T-helper 2 cell treated with Interferon-gamma antibody and Interleukin-4, amounts not matched to agents 5 μg/mL and 100 μg/mL, for 36 hours (primary cell): ENCODE measurements around the gene RDH11.

Experiments
- DNase-seq: peaks from one replicate; pipeline ENCODE4 v3.0.0; 2021; ENCODE audit warnings: low spot score
- H3K27ac Mint-ChIP-seq: one replicate; pipeline ENCODE4 v1.8.0; 2021; ENCODE audit warnings: mild to moderate bottlenecking, mixed read lengths
- H3K27me3 Mint-ChIP-seq: one replicate; pipeline ENCODE4 v1.8.0; 2021; ENCODE audit warnings: low read depth, mixed read lengths
- H3K36me3 Mint-ChIP-seq: one replicate; pipeline ENCODE4 v1.8.0; 2021; ENCODE audit warnings: low read depth, mixed read lengths
- H3K4me1 Mint-ChIP-seq: one replicate; pipeline ENCODE4 v1.8.0; 2021; ENCODE audit warnings: low read depth, mixed read lengths
- H3K4me3 Mint-ChIP-seq: one replicate; pipeline ENCODE4 v1.8.0; 2022; ENCODE audit warnings: mild to moderate bottlenecking, moderate library complexity, mixed read lengths
- H3K9me3 Mint-ChIP-seq: one replicate; pipeline ENCODE4 v1.8.0; 2021; ENCODE audit warnings: mixed read lengths

RDH11 gene

DNA sequence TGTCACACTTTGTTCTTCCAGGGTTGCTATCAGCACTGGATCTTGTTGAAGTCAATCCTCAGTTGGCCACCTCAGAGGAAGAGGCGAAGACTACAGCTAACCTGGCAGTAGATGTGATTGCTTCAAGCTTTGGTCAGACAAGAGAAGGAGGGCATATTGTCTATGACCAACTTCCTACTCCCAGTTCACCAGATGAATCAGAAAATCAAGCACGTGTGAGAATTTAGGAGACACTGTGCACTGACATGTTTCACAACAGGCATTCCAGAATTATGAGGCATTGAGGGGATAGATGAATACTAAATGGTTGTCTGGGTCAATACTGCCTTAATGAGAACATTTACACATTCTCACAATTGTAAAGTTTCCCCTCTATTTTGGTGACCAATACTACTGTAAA, 44.9 kb downstream of the RDH11 start:
- Mint-ChIP-seq H3K27ac (no peak overlapping the region), H3K4me3 (no peak overlapping the region), H3K27me3 (no peaks in the 10 kb centered on the region), H3K4me1 (peaks cover 4% of the 10 kb centered on the region), H3K36me3 (peaks cover 57% of the 10 kb centered on the region), H3K9me3 (no peaks in the 10 kb centered on the region)
- DNase-seq: no peak

GRCh38 chr14:67650151-67650550, 45.4 kb downstream of the RDH11 start:
- H3K27me3 Mint-ChIP-seq: no peaks in the 10 kb centered on the region

DNA sequence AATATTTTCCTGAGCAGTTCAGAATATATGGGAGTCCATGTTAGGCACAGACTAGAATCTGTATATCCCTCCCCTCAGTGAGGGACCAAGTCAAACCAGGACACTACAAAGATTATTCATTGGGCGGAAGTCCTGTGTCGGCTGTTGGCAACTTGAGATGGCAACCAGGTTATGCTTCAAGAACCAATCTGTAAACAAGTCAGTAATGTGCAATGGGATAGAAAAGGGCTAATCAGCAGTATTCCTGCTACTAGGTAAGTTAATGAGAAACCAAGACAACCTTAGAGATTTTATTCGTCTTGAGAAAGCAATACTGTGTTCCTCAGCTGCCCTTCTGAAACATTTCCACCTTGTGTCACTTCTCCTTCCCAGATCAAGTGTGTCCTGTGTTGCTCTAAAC, 49.4 kb downstream of the RDH11 start:
- H3K27ac Mint-ChIP-seq: no peak overlapping the region
- H3K27me3 Mint-ChIP-seq: no peaks in the 10 kb centered on the region
- peaks cover 50% of the 10 kb centered on the region for H3K36me3 Mint-ChIP-seq
- peaks cover 25% of the 10 kb centered on the region for H3K4me1 Mint-ChIP-seq
- H3K4me3 Mint-ChIP-seq: no peak overlapping the region
- no peak for DNase-seq
- H3K9me3 Mint-ChIP-seq: no peaks in the 10 kb centered on the region

More at GRCh38 chr14:67650151-67650550, 45.4 kb downstream of the RDH11 start:
- no peak for DNase-seq
- Mint-ChIP-seq H3K4me1 (peaks cover 4% of the 10 kb centered on the region), H3K27ac (no peak overlapping the region), H3K9me3 (no peaks in the 10 kb centered on the region), H3K4me3 (no peak overlapping the region), H3K36me3 (peaks cover 59% of the 10 kb centered on the region)

GRCh38 chr14:67645414-67645813, 50.1 kb downstream of the RDH11 start:
- Mint-ChIP-seq H3K27ac (no peak overlapping the region), H3K36me3 (peaks cover 44% of the 10 kb centered on the region), H3K4me3 (no peak overlapping the region)

DNA sequence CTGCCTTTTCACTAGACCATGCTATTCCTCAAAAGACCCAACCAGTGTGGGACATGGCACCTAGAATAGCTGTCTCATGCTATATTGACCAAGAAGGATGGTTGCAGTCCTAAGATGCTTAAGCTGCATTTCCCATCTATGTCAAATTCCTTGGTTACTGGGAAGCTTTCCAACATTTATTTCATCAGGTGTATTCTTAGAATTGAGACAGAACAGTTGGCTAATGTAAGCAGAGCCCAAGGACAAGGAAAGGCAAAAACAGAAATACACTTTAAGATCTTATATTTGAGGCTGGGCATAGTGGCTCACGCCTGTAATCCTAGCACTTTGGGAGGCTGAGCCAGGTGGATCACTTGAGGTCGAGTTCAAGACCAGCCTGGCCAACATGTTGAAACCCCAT, 51.1 kb downstream of the RDH11 start:
- no peak for DNase-seq
- H3K27me3 Mint-ChIP-seq: no peaks in the 10 kb centered on the region
- peaks cover 36% of the 10 kb centered on the region for H3K36me3 Mint-ChIP-seq
- peak overlapping the region; percentile 32 for H3K4me3 Mint-ChIP-seq
- no peaks in the 10 kb centered on the region for H3K9me3 Mint-ChIP-seq
- peaks cover 25% of the 10 kb centered on the region for H3K4me1 Mint-ChIP-seq
- H3K27ac Mint-ChIP-seq: no peak overlapping the region

More at GRCh38 chr14:67645414-67645813, 50.1 kb downstream of the RDH11 start:
- DNase-seq: no peak
- Mint-ChIP-seq H3K27me3 (no peaks in the 10 kb centered on the region), H3K9me3 (no peaks in the 10 kb centered on the region), H3K4me1 (peaks cover 25% of the 10 kb centered on the region)

DNA sequence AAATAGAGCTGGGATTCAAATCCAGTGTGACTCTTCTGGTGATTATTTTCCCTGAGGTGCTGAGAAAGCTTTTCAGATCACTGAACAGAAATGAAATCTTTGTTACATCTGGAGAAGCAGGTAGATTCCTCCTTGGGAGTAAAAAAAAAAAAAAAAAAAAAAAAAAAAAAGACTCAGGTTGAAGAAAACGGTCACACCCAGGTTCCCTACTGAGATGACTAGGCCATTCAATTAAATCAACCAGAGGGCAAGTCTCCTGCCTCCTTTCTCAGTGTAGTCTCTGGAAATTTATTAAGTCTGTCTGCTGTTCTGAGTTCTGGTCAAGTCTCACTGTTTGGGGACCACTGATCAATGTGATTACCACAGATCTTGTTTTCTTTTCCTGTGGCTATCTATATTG, 51.9 kb downstream of the RDH11 start:
- peaks cover 32% of the 10 kb centered on the region for H3K36me3 Mint-ChIP-seq
- H3K9me3 Mint-ChIP-seq: no peaks in the 10 kb centered on the region
- H3K27me3 Mint-ChIP-seq: no peaks in the 10 kb centered on the region
- peaks cover 25% of the 10 kb centered on the region for H3K4me1 Mint-ChIP-seq
- peak overlapping the region; percentile 32 for H3K4me3 Mint-ChIP-seq
- no peak for DNase-seq
- no peak overlapping the region for H3K27ac Mint-ChIP-seq

DNA sequence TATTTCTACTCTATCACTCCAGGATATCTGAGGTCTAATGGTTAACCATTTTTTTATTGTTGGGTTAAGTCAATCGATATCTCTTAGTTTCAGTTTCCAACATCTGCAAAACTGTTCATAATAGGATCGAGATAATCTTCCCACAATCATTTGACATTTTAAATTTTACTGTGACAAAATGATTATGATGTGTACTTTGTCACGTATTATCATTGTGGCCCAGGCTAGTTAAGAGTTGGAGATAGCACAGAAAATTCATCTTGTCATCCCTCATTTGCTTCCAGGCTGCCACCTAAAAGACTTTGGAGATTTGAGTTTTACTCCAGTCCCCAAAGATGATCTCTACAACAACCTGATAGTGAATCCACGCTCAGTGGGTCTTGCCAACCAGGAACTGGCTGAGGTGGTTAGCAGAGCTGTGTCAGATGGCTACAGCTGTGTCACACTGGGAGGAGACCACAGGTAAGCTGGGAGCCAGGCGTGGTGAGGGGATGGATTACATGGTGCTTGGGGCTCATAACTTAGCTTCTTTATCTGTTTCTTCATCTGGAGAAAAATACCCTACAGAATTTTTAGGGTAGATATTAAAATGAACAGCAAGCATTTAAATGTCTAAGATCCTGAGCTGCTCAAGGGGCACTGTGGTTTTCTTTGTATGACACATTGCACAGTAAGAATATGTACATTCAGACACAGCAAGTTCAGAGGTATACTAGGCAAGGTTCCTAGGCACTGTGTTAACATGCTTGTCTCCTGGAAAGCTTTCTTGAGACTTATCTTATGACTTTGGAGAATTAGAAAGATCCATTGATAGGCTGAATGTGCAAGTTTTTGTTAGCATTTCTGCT, 53.4 kb downstream of the RDH11 start:
- H3K27me3 Mint-ChIP-seq: no peaks in the 10 kb centered on the region
- H3K4me1 Mint-ChIP-seq: peaks cover 25% of the 10 kb centered on the region
- H3K36me3 Mint-ChIP-seq: peaks cover 27% of the 10 kb centered on the region
- DNase-seq: peak; percentile 59
- H3K9me3 Mint-ChIP-seq: no peaks in the 10 kb centered on the region
- H3K27ac Mint-ChIP-seq: peak overlapping the region; percentile 70
- H3K4me3 Mint-ChIP-seq: peak overlapping the region; percentile 64

- no peak overlapping the region for H3K27ac Mint-ChIP-seq
- H3K9me3 Mint-ChIP-seq: no peaks in the 10 kb centered on the region
- DNase-seq: no peak
- no peak overlapping the region for H3K4me3 Mint-ChIP-seq
- H3K4me1 Mint-ChIP-seq: peaks cover 23% of the 10 kb centered on the region
- peaks cover 21% of the 10 kb centered on the region for H3K36me3 Mint-ChIP-seq
- H3K27me3 Mint-ChIP-seq: no peaks in the 10 kb centered on the region
Measured at GRCh38 chr14:67641480-67641879, 54.1 kb downstream of the RDH11 start.

- Mint-ChIP-seq H3K9me3 (no peaks in the 10 kb centered on the region), H3K4me3 (no peak overlapping the region), H3K27ac (no peak overlapping the region), H3K4me1 (peaks cover 17% of the 10 kb centered on the region), H3K27me3 (no peaks in the 10 kb centered on the region), H3K36me3 (peaks cover 6% of the 10 kb centered on the region)
- DNase-seq: no peak
Measured at GRCh38 chr14:67638642-67639041, 56.9 kb downstream of the RDH11 start.

- DNase-seq: no peak
- Mint-ChIP-seq H3K36me3 (no peaks in the 10 kb centered on the region), H3K9me3 (no peaks in the 10 kb centered on the region), H3K27ac (no peak overlapping the region), H3K4me3 (no peak overlapping the region), H3K27me3 (no peaks in the 10 kb centered on the region), H3K4me1 (peaks cover 2% of the 10 kb centered on the region)
Measured at GRCh38 chr14:67636361-67636919, 59.1 kb downstream of the RDH11 start.

- DNase-seq: no peak
- Mint-ChIP-seq H3K4me3 (no peak overlapping the region), H3K9me3 (no peaks in the 10 kb centered on the region), H3K27ac (no peak overlapping the region), H3K36me3 (peaks cover 4% of the 10 kb centered on the region), H3K27me3 (no peaks in the 10 kb centered on the region), H3K4me1 (peaks cover 4% of the 10 kb centered on the region)
Measured at GRCh38 chr14:67633451-67634147, 62.0 kb downstream of the RDH11 start.

GRCh38 chr14:67630938-67631337, 64.6 kb downstream of the RDH11 start:
- H3K9me3 Mint-ChIP-seq: no peaks in the 10 kb centered on the region
- H3K27me3 Mint-ChIP-seq: no peaks in the 10 kb centered on the region
- no peak overlapping the region for H3K4me3 Mint-ChIP-seq
- H3K4me1 Mint-ChIP-seq: peaks cover 8% of the 10 kb centered on the region
- peaks cover 4% of the 10 kb centered on the region for H3K36me3 Mint-ChIP-seq
- H3K27ac Mint-ChIP-seq: no peak overlapping the region
- DNase-seq: no peak

GRCh38 chr14:67630186-67630585, 65.4 kb downstream of the RDH11 start:
- DNase-seq: no peak
- Mint-ChIP-seq H3K4me3 (no peak overlapping the region), H3K4me1 (peaks cover 7% of the 10 kb centered on the region), H3K9me3 (no peaks in the 10 kb centered on the region), H3K27me3 (no peaks in the 10 kb centered on the region), H3K36me3 (peaks cover 4% of the 10 kb centered on the region), H3K27ac (no peak overlapping the region)

DNA sequence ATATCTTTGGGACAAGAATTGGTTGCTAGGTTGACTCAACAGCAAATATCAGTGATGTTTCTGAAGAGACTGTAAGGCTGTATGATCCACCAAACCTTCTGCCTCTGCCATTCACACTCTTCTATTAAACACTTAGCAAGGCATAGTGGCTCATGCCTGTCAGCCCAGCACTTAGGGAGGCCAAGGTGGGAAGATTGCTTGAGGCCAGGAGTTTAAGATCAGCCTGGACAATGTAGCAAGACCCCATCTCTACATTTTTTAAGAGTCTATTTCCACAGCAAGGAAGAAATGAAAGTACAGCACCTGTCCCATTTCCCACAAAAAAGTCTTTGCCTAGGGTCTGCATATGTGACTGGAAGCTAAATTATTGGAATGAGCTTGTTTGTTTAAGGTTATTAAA, 68.0 kb downstream of the RDH11 start:
- DNase-seq: no peak
- peaks cover 8% of the 10 kb centered on the region for H3K36me3 Mint-ChIP-seq
- H3K27me3 Mint-ChIP-seq: no peaks in the 10 kb centered on the region
- H3K4me1 Mint-ChIP-seq: peaks cover 16% of the 10 kb centered on the region
- H3K4me3 Mint-ChIP-seq: no peak overlapping the region
- no peak overlapping the region for H3K27ac Mint-ChIP-seq
- no peaks in the 10 kb centered on the region for H3K9me3 Mint-ChIP-seq
